K562 (cell line): ENCODE measurements around the gene GNPAT.

Source experiments
- HNRNPK ChIP-seq: fragments of 200-400 bp; formaldehyde crosslinking; IDR thresholded peaks from one replicate; pipeline ENCODE4 v1.6.1; 2018; ENCODE audit warnings: mild to moderate bottlenecking, low read depth, low read length; ENCODE audit not compliant: poor library complexity, severe bottlenecking
- ZBTB2 ChIP-seq: fragments of 450-650 bp; IDR thresholded peaks from 2 replicates; pipeline ENCODE4 v1.6.1; 2016; ENCODE audit warnings: antibody characterized with exemption

DNA sequence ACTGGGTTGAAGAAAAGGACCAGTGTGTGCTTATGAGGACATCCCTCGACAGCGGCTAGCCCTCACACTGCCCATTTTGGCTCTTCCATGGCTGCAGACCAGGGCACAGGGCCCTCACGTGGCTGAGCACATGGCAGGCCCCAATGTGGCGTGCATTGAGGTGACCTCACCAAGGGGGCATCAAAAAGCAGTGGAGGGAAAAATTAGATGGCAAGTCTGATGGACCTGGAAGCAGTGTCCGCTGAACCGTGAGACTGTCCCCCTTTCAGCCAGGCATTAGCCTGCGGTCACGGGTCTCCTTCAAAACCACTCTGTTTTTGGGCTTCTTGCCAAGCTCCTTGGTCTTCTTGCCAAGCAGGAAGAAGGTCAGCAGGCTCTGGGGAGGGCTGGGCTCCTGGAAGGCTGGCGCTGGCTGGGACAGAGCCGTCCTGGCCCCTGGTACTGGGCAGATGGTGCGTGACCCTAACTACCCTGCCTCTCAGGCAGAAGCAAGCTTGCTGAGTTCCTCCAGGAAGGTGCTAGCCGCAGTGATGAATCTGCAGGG, 48.3 kb upstream of the GNPAT start:
- no peak for TF ChIP-seq ZBTB2
- no peak for TF ChIP-seq HNRNPK
